ENCODE results near the gene CCSER1.

The CCSER1 gene

GRCh38 chr4:90183254-90183653, 56.1 kb downstream of the CCSER1 start:
- TF ChIP-seq CTCF (IDR thresholded peaks at IDR 0.05; ENCODE audit: control extremely low read depth, extremely low read depth, low read depth, missing control alignments): no peak
- DNase-seq (ENCODE audit: extremely low spot score): no peak
- ChIA-PET POLR2A (no interaction called here), CTCF (no interaction called here)

- no peak for DNase-seq (ENCODE audit: extremely low spot score)
- ChIA-PET CTCF (no interaction called here), POLR2A (no interaction called here)
- TF ChIP-seq CTCF (IDR thresholded peaks at IDR 0.05; ENCODE audit: control extremely low read depth, extremely low read depth, low read depth, missing control alignments): no peak
Observed at GRCh38 chr4:90184560-90184959, 57.4 kb downstream of the CCSER1 start.

- ChIA-PET CTCF (no interaction called here), POLR2A (no interaction called here)
- no peak for TF ChIP-seq CTCF (IDR thresholded peaks at IDR 0.05; ENCODE audit: control extremely low read depth, extremely low read depth, low read depth, missing control alignments)
- no peak for DNase-seq (ENCODE audit: extremely low spot score)
Observed at GRCh38 chr4:90185416-90185815, 58.2 kb downstream of the CCSER1 start.

- POLR2A ChIA-PET: no interaction called here
- DNase-seq (ENCODE audit: extremely low spot score): no peak
- no peak for TF ChIP-seq CTCF (IDR thresholded peaks at IDR 0.05; ENCODE audit: control extremely low read depth, extremely low read depth, low read depth, missing control alignments)
- CTCF ChIA-PET: no interaction called here
Observed at GRCh38 chr4:90186229-90186628, 59.0 kb downstream of the CCSER1 start.

GRCh38 chr4:90187148-90187884, 60.1 kb downstream of the CCSER1 start:
- no peak for DNase-seq (ENCODE audit: extremely low spot score)
- ChIA-PET POLR2A (interaction anchor here (0.6 kb wide), 2 partner anchors 23 to 269 kb away, joined by 3 read pairs; no protein-coding TSS in a partner anchor), CTCF (interaction anchor here (0.9 kb wide), 1 partner anchor 10 kb away, joined by 3 read pairs; no protein-coding TSS in a partner anchor)
- TF ChIP-seq CTCF (IDR thresholded peaks at IDR 0.05; ENCODE audit: control extremely low read depth, extremely low read depth, low read depth, missing control alignments): no peak

- ChIA-PET POLR2A (no interaction called here), CTCF (interaction anchor here (1.2 kb wide), 1 partner anchor 13 kb away, joined by 3 read pairs; no protein-coding TSS in a partner anchor)
- DNase-seq (ENCODE audit: extremely low spot score): no peak
- no peak for TF ChIP-seq CTCF (IDR thresholded peaks at IDR 0.05; ENCODE audit: control extremely low read depth, extremely low read depth, low read depth, missing control alignments)
Observed at GRCh38 chr4:90189178-90189577, 62.0 kb downstream of the CCSER1 start.
